K562 (cell line): Measurements from ENCODE around the gene PDPR. TPM values are rescaled to one million over a fixed set of nuclear protein-coding genes. Genes with fewer than 3 reads are reported as not detected.

ENCODE experiments used
- ATAC-seq: fragments of 200-7000 bp; cut with Tn5 transposase; 3 replicates; pipeline ENCODE4 v1.9.1; 2020; ENCODE audit warnings: moderate library complexity
- BruUV-seq: library from RNA; stranded (reverse); fragments of 400-500 nt; replicated peaks from 2 replicates; lab custom pipeline; 2021; lab: Mats Ljungman, UMichigan
- CTCF ChIA-PET: fragments of 300-600 bp; formaldehyde crosslinking; extraction: SDS; loops from one replicate; lab custom pipeline; 2021; ENCODE audit warnings: low intra/inter-chr PET ratio; lab: Yijun Ruan, JAX
- POLR2A ChIA-PET: fragments of 300-600, 350-650 bp; sonication (Branson Sonifier 250); formaldehyde crosslinking; extraction: SDS; loops from one replicate; lab custom pipeline; 2021; ENCODE audit warnings: antibody characterized with exemption, inconsistent platforms; lab: Yijun Ruan, JAX
- DNase-seq, 4 experiments: peaks; one replicate each; pipeline versions ENCODE4 v3.0.0 to v3.0.0-alpha.2; 2011 to 2018; ENCODE audit warnings: low spot score in 3 of 4, mixed read lengths in 3 of 4; ENCODE audit errors: extremely low read depth in 1 of 4
- FAIRE-seq: peaks from 2 replicates; lab custom pipeline; 2011; peaks lifted over from hg19 to GRCh38; lab: Jason Lieb, UNC
- H2AFZ ChIP-seq: 2 replicates; pipeline ENCODE4 v1.6.0; 2011; ENCODE audit warnings: low read depth, low read length, control low read depth, inconsistent platforms
- H3K27ac ChIP-seq: fragments of 200-600 bp; 3 replicates; pipeline ENCODE4 v1.8.0; 2011; ENCODE audit warnings: low read depth, mild to moderate bottlenecking, control low read depth, inconsistent platforms, low read length, moderate library complexity, mixed read lengths; ENCODE audit errors: extremely low read depth
- H3K27me3 ChIP-seq, 2 experiments: fragments of 300-600 bp in 1 of 2; 2 replicates in 1 of 2; 3 replicates in 1 of 2; pipeline versions ENCODE4 v1.6.0 to v1.8.0; 2011; ENCODE audit warnings: inconsistent platforms in 2 of 2, low read length in 2 of 2, mild to moderate bottlenecking in 1 of 2, mixed read lengths in 1 of 2, moderate library complexity in 1 of 2; ENCODE audit not compliant: control insufficient read depth in 2 of 2, insufficient read depth in 2 of 2
- H3K36me3 ChIP-seq: fragments of 300-600 bp; 3 replicates; pipeline ENCODE4 v1.8.0; 2011; ENCODE audit warnings: mild to moderate bottlenecking, low read length, inconsistent platforms; ENCODE audit not compliant: control insufficient read depth, insufficient read depth
- H3K4me1 ChIP-seq, 2 experiments: fragments of 200-600 bp in 1 of 2; replicated peaks in 1 of 2; 2 replicates in 1 of 2; 3 replicates in 1 of 2; pipeline versions ENCODE4 v1.5.1 to v1.8.0; 2011; ENCODE audit warnings: inconsistent platforms in 2 of 2, low read length in 2 of 2, mild to moderate bottlenecking in 1 of 2, mixed read lengths in 1 of 2, moderate library complexity in 1 of 2; ENCODE audit not compliant: control insufficient read depth in 2 of 2, insufficient read depth in 2 of 2
- H3K4me2 ChIP-seq: 2 replicates; pipeline ENCODE4 v1.6.1; 2011; ENCODE audit warnings: low read length, control low read depth, inconsistent platforms, mixed read lengths; ENCODE audit not compliant: insufficient read depth
- H3K4me3 ChIP-seq: fragments of 200-600 bp; sonication (generic), shearing (Covaris generic); 2 replicates; pipeline ENCODE4 v1.5.1; 2016; ENCODE audit warnings: control low read depth, inconsistent platforms
- H3K79me2 ChIP-seq: fragments of 200-600 bp; 3 replicates; pipeline ENCODE4 v1.8.0; 2011; ENCODE audit warnings: low read length, inconsistent platforms; ENCODE audit not compliant: control insufficient read depth, insufficient read depth
- H3K9ac ChIP-seq, 2 experiments: 2 replicates each; pipeline versions ENCODE4 v1.6.0 to v1.6.1; 2011; ENCODE audit warnings: low read depth in 2 of 2, low read length in 2 of 2, control low read depth in 1 of 2, inconsistent platforms in 1 of 2, mild to moderate bottlenecking in 1 of 2, mixed read lengths in 1 of 2; ENCODE audit not compliant: insufficient read depth in 1 of 2
- H3K9me1 ChIP-seq: one replicate; pipeline ENCODE4 v1.6.0; 2011; ENCODE audit warnings: inconsistent platforms, mild to moderate bottlenecking, low read length, moderate library complexity; ENCODE audit not compliant: control insufficient read depth, insufficient read depth
- H3K9me3 ChIP-seq: replicated peaks from 2 replicates; pipeline ENCODE4 v1.5.1; 2011; ENCODE audit warnings: low read depth, low read length, inconsistent platforms; ENCODE audit not compliant: control insufficient read depth, insufficient read depth
- H4K20me1 ChIP-seq: replicated peaks from 2 replicates; pipeline ENCODE4 v1.6.1; 2011; ENCODE audit warnings: low read length, inconsistent platforms, mixed read lengths; ENCODE audit not compliant: control insufficient read depth, insufficient read depth
- CBFB ChIP-seq: sonication (generic); formaldehyde crosslinking; IDR thresholded peaks from 2 replicates; pipeline ENCODE4 v1.4.0; 2020; ENCODE audit warnings: mild to moderate bottlenecking, missing genetic modification reagents
- CHD2 ChIP-seq: IDR thresholded peaks from 2 replicates; pipeline ENCODE4 v1.6.1; 2011; ENCODE audit warnings: low read depth, low read length
- FOSL1 ChIP-seq: fragments of 200-800 bp; sonication (Bioruptor generic); conservative IDR thresholded peaks from 2 replicates; pipeline ENCODE4 v1.6.1; 2016; ENCODE audit warnings: missing genetic modification characterization, missing compliant biosample characterization
- PRPF4 ChIP-seq: fragments of 200-400 bp; formaldehyde crosslinking; IDR thresholded peaks from one replicate; pipeline ENCODE4 v1.6.1; 2017; ENCODE audit warnings: low read length, low read depth, mild to moderate bottlenecking; ENCODE audit not compliant: insufficient read depth, poor library complexity, severe bottlenecking
- TOE1 ChIP-seq, 2 experiments: fragments of 450-650 bp in 1 of 2; sonication (generic) in 1 of 2; formaldehyde crosslinking in 1 of 2; IDR thresholded peaks; 2 replicates each; pipeline versions ENCODE4 v1.7.1 to v1.8.0; 2016 to 2022; ENCODE audit warnings: borderline replicate concordance in 2 of 2, mild to moderate bottlenecking in 2 of 2, antibody characterized with exemption in 1 of 2, inconsistent platforms in 1 of 2, low read depth in 1 of 2, missing genetic modification reagents in 1 of 2, moderate library complexity in 1 of 2
- USF2 ChIP-seq: sonication (generic); formaldehyde crosslinking; IDR thresholded peaks from 2 replicates; pipeline ENCODE4 v1.5.0; 2020; ENCODE audit warnings: missing genetic modification reagents
- ZBTB33 ChIP-seq: sonication (generic); formaldehyde crosslinking; IDR thresholded peaks from 2 replicates; pipeline ENCODE4 v1.8.1; 2023; ENCODE audit warnings: mild to moderate bottlenecking, missing genetic modification reagents
- ZBTB40 ChIP-seq, 2 experiments: fragments of 450-650 bp in 1 of 2; sonication (generic) in 1 of 2; formaldehyde crosslinking in 1 of 2; IDR thresholded peaks; 2 replicates each; pipeline versions ENCODE4 v1.7.1 to v1.9.0; 2016 to 2022; ENCODE audit warnings: inconsistent platforms in 1 of 2, mild to moderate bottlenecking in 1 of 2, missing genetic modification reagents in 1 of 2
- WGBS: fragments of 100-300 bp; shearing (Covaris generic); methylation state at CpG from one replicate; pipeline ENCODE4 v1.1.6; 2016; ENCODE audit warnings: low coverage, mixed read lengths; ENCODE audit not compliant: insufficient coverage; ENCODE audit errors: missing lambda C conversion rate; 5-methylcytosine and 5-hydroxymethylcytosine counted together
- in situ Hi-C: fragments of 300-500 bp; cut with MboI; formaldehyde crosslinking; loops from 4 replicates; pipeline ENCODE4 v1.15.0; 2018; ENCODE audit warnings: inconsistent platforms, mixed read lengths
- intact Hi-C: fragments of 100-400 bp; cut with micrococcal nuclease; formaldehyde crosslinking; loops from 2 replicates; pipeline ENCODE4 v1.14.2; 2022
- polyA plus RNA-seq, 8 experiments: library from polyadenylated mRNA; depleted of rRNA in 4 of 8; stranded (reverse) in 5 of 8; unstranded in 3 of 8; fragments of >200 nt; fragmentation: Nextera tagmentation in 2 of 8; fragmentation: Illumina TruSeq in 1 of 8; extraction: Ambion mirVana in 2 of 8; extraction: Trizol in 1 of 8; gene quantifications; 2 replicates each; pipeline versions ENCODE4 v1.2.1 to v1.2.3, GENCODE V29; 2011 to 2014; ENCODE audit warnings: inconsistent platforms in 1 of 8, missing spikeins in 1 of 8
- total RNA-seq, 7 experiments: library from RNA; depleted of rRNA in 6 of 7; stranded (reverse); fragments of >200 nt in 6 of 7; fragmentation: Illumina TruSeq in 2 of 7; extraction: Trizol in 2 of 7; gene quantifications; 2 replicates each; pipeline versions ENCODE4 v1.2.1 to v1.2.3, GENCODE V29; 2011 to 2021; ENCODE audit warnings: low replicate concordance in 1 of 7

The PDPR gene
- total and polyA plus RNA-seq, 9 of the 15 experiments (the other 6 are each of a cell fraction or from before 2014, with no cell fraction given) = 4.9 to 35.7 (median 19.1) TPM

- H4K20me1 ChIP-seq = peaks cover 3% of the 10 kb centered on the region; the same call in 1 of the 2 replicates
- intact Hi-C loops (no loop called here), in situ Hi-C loops (loop anchor here (10.0 kb wide), 1 partner anchor 217 kb away; no protein-coding TSS in a partner anchor)
- FAIRE-seq (no peak), ATAC-seq (no peak), DNase-seq (peak in 2 of 4 experiments; percentile 11 to 14)
- peaks cover 0 to 5% of the 10 kb centered on the region in 2 experiments; a peak in 1 of 5 replicates for H3K4me1 ChIP-seq
- H3K27ac ChIP-seq = no peak overlapping the region
- H3K9me3 ChIP-seq = no peaks in the 10 kb centered on the region
- TSS peak; percentile 20 for BruUV-seq
- no peaks in the 10 kb centered on the region for H3K9me1 ChIP-seq
- H3K4me3 ChIP-seq = no peak overlapping the region
- no peak overlapping the region for H3K4me2 ChIP-seq
- ChIA-PET CTCF (no interaction called here), POLR2A (interaction anchor here (1.1 kb wide), 1 partner anchor 90 kb away, joined by 4 read pairs; the partner anchor contains the start of gene EXOSC6)
- H3K79me2 ChIP-seq = no peaks in the 10 kb centered on the region
- no peak overlapping the region for H3K9ac ChIP-seq
- H2AFZ ChIP-seq = no peak overlapping the region
- H3K36me3 ChIP-seq = peaks cover 61% of the 10 kb centered on the region
- 83% methylated on average over 6 of the region's 6 CpGs for WGBS
- H3K27me3 ChIP-seq = no peaks in the 10 kb centered on the region; a peak in 1 of 5 replicates
- no peak for TF ChIP-seq PRPF4
- 0 out of 2 replicates have a peak, but pooled peaks have one; percentile 8 for TF ChIP-seq FOSL1 (tag)
- TF ChIP-seq ZBTB40 (IDR thresholded peaks at IDR 0.05) = no peak
- no peak for TF ChIP-seq ZBTB40 (CRISPR knock-in tag; IDR thresholded peaks at IDR 0.05)
- no peak for TF ChIP-seq USF2 (CRISPR knock-in tag)
- TF ChIP-seq TOE1 (IDR thresholded peaks at IDR 0.05; ENCODE audit: borderline replicate concordance) = no peak
- TF ChIP-seq TOE1 (CRISPR knock-in tag; IDR thresholded peaks at IDR 0.05; ENCODE audit: borderline replicate concordance, low read depth) = no peak
- no peak for TF ChIP-seq CHD2
- no peak for TF ChIP-seq CBFB (CRISPR knock-in tag)
- 0 out of 2 replicates have a peak, but pooled peaks have one; percentile 15 for TF ChIP-seq ZBTB33 (CRISPR knock-in tag)
Observed at GRCh38 chr16:70161350-70161749, 47.2 kb downstream of the PDPR start.
